NCI-H146 treated with DMSO at 0.1 percent for 48 hours (cell line): Measurements from ENCODE around the gene LHX3.

Source experiments
- DNase-seq: peaks from one replicate; lab custom pipeline; 2025; ENCODE audit not compliant: unreplicated experiment; lab: John Stamatoyannopoulos, UW

The LHX3 gene

DNA sequence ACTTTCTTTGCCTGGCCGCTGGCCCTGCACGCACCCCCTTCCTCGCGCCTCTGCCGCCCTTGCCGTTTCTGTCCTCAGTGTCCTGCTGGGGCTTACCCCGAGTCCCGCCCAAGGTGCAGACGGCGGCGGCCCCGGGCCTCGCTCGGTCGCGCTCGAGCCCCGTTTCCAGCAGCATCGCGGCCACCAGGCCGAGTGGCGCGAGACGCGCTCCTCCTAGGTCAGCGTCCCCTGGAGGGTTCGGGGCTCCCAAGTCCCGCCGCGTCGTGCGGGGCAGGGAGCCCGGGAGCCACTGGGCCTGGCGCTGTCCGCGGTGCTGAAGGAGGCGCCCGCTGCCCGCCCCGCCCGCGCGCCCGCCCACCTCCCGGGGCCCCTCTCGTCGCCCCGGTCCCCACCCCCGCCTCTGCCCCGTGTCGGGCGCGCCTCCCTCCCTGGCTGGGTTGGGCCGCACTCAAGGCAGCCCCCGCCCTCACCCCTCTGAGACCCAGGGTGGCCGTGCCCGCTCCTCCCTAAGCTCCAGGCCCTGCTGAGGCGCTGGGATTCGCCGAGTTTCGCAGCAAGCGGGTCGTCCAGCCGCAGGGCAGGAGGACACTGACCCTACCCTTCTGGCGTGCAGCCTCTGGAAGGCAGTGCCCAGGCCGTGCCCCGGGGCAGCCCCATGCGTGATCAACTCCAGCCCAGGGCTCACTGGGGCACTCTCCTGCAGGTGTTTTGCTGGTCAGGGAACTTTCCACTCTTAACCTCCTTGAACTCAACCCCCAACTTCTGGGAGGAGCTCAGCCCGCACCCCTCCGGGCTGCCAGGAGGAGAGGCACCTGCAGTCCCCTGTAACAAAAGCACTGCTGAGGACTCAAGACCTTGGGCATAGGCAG is at the start of gene LHX3:
LHX3 (minus strand) TSS at position 291 of the 869 bp plus-strand sequence; CDS start at position 175, 116 bp downstream.
- DNase-seq: no peak

DNA sequence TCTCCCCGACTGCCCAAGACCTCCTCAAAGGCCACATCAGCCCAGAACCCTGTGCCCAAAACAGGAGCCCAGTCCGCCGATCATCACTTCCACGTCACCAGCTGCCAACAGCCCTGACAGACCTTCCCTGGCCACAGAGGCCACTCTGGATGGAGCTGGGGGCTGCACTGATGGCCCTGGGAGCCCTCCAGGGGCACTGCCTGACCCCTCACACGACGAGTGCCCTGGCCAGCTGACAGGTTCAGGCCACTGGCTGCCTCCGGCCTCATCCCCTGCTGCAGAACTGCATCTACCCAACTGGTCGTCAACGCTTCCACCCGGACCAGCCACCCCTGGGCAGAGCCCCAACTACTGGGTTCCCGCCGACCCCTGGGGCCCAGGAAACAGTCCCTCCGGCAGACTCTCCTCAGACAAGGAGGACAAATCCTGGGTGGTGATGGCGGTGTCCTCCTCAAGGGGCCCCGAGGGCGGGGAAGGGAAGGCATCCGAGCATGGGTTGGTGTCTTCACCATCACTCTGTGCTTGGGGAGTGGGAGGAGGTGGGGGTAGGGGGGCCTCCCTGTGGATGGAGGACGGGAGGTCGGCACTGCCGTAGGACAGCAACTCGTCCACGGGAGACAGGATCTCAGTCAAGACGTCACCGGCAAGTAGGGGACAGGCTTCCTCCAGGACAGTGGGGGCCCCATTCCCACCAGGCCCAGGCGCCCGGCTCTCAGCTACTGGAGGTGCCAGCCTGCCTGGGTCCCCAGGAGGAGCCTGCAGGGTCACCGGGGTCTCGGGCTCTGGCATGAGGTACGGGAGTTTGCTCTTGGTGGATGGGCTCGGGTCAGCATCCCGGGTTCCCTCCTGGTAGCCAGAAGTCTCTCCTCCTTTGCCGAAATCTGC is 48.6 kb upstream of the LHX3 start:
- DNase-seq: no peak

DNA sequence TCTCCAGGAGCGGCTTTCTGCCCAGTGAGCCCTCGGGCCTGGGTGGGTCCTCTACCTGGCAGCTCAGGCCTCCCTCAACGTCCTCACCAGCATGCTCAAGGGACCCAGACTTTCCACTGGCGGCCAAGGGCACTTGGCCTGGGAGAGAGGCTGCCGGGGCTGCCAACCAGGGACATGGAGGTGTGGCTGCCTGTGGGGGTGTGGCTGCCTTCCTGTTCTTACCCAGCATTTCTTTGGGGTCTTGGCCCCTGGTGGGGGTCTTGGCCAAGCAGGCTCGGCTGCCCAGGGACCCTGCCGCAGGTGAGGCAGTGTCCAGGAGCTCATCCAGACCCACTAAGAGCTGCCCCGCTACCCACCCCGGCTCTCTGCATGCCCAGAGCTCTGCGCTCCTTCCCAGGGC is 47.9 kb upstream of the LHX3 start:
- no peak for DNase-seq

DNA sequence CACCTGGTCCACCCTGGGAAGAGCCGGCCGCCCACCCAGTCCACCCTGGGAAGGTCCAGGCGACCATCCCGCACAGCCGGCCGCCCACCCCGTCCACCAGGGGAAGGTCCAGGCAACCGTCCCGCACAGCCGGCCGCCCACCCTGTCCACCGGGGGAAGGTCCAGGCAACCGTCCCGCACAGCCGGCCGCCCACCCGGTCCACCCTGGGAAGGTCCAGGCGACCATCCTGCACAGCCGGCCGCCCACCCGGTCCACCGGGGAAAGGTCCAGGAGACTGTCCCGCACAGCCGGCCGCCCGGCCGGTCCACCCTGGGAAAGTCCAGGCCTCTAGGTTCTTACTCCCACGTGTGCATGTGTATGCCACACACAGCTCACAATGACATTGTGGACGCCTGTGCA is 47.4 kb upstream of the LHX3 start:
- no peak for DNase-seq

DNA sequence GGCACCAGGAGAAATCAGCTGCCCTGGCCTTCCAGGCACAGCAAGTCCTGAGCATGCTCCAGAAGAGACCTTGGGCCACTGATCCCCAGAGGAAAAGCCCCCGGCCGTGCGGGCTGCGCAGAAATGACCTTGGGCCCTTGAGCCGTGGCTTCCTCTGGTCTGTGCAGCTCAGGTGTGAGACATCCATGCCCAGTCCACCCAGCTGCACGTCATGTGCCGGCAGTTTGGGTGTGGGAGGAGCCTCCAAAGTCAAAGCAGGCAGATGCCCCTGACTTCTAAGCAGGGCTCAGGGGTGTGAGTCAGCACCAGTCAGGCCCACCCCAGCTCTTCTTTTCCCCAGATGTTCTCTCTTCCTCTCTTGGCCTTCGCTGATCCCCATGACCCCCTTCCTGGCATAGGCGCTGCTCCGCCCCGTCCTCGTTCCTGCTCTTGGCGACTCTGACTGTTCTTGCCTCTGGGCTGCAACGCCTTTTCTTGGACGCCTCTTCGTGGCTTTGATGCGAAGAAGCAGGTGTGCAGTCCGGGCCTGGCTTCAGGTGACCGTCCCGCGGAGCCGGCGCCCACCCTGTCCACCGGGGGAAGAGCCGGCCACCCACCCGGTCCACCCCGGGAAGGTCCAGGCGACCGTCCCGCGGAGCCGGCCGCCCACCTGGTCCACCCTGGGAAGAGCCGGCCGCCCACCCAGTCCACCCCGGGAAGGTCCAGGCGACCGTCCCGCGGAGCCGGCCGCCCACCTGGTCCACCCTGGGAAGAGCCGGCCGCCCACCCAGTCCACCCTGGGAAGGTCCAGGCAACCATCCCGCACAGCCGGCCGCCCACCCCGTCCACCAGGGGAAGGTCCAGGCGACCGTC is 46.6 kb upstream of the LHX3 start:
- DNase-seq: no peak

DNA sequence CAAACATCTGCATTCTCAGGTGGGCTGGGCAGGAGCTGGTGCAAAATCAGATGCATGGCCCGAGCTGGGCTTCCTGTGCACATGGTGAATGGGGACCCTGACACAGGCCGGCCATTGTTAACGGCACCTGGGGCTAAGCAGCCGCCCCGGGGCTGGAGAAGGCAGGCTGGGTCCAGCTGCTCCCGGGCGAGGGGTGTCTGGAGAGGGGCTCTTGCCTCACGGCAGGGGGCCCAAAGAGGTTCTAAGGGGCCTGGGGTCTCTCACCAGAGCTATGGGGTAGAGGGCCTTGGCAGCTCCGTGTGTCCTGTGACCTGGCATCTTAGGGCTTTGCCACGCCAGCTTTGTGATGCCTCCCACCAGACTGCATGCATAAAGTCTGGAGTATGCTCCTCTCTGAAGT is 45.7 kb upstream of the LHX3 start:
- no peak for DNase-seq

DNA sequence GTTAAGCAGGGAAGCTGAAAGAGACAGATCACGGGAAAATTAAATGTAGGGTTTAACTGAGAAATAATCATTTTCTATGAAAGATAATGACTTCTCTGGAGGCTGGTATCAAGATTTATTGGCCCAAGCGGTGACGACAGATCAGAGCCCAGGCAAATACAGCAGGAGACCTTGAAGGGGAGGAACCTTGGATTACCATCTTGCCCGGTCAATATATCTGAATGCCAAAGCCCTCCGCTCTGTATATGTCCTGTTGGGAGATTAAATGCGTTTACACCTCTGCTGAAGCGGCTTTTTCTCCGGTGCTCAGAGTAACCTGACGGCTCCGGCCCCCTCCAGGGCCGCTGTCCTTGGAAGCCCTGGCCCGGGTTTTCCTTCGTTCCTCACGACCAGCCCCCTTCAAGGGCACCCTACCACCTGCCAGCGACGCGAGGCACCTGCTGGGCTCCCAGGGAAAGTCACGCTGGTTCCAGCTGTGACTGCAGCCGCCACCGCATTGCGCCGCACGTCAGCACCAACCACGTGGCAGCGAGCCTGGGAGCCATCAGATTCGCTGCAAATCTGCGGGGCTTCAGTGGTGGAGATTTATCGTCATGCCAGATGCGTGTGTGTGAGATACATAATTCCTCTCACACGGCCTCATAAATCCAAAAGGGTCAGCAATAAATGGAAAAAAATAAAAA is 45.1 kb upstream of the LHX3 start:
- peak; percentile 47 for DNase-seq

DNA sequence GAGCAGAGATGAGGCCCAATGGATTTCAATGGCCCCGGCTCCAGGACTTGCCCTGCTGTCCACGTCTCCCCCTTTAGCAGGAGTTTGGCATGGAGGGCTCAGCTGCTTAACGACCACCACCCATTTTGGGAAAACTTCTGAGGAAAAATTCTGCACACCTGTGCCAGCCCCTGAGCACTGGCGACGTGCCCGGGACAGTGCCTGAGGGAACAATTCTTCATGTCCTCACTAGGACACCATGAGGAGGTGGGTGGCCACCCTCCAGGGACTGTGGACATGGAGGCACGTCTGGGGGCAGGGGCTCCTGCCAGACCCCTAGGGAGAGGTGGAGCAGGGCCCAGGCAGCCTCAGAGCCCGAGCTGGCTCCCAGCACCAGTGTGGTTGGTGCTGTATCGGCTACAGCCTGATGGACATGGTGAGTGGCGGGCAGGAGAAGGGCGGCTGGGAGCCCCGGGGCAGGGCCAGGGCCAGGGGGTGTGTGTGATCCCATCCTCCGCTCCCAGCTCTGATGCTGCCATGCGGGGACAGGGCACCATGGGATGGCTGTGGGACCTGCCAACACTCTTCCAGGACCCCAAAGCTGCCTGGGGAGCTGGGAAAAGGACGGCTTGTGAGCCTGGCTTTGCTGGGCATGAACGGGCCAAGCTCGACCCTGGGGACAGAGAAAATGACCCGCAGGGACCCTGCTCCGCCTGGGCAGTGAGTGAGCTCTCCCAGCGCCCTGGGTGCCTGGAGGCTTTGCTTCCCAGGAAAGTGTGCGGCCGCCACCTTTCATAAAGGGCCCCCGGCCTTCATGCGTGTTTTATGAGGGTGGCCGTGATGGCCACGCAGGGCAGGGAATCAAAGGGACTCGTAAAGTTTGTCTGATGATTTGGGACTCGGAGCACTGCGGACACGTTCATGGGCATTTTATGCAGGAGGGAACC is 44.3 kb upstream of the LHX3 start:
- DNase-seq: no peak

DNA sequence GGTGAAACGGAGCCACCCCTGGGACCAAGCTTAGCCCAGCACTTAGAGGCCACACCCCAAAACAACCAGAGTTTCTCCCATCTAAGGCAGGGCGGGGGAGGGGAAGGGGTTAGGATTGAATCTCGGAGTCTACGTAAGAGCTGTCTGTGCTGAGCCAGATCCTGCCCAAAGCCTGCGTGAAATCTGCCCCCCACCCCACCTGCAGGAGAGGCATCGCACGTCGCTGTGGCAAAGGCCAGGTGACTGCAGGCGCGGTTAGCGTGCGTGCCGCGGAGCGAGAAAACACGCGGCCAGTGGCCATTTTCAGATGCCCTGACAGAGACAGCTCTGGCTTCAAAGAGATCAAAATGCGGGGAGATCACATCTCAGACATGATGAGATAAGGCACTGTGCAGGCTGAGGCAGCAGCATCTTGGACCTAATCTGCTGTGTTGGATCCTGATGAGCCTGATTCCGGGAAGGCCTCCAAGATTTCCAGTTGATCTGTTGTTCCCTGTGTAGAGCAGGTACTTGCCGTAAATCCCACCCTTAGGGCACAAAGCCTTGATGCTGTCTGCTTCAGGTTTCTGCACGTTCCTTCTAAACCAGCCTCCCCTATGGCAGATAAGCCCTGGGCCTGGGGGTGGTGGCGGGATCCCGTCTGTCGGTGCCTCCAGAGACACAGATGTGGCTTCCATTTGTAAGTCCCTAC is 43.2 kb upstream of the LHX3 start:
- DNase-seq: no peak

DNA sequence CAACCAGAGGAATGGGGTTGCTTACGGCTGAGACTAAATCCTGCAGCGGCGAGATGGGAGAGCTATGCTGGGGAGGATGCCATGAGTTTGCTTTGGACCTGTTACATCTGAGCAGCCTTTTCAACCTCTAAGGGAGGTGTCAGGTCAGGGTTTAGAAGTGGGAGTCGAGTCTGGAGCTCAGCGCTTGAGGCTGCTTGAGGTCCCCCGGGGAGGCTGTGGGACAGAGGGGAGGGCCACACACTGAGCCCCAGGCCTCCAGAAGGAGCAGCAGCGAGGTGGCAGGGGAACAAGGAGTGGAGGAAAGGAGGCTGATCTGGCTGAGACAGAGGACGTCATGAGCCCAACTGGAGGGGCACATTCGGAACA is 42.6 kb upstream of the LHX3 start:
- no peak for DNase-seq

DNA sequence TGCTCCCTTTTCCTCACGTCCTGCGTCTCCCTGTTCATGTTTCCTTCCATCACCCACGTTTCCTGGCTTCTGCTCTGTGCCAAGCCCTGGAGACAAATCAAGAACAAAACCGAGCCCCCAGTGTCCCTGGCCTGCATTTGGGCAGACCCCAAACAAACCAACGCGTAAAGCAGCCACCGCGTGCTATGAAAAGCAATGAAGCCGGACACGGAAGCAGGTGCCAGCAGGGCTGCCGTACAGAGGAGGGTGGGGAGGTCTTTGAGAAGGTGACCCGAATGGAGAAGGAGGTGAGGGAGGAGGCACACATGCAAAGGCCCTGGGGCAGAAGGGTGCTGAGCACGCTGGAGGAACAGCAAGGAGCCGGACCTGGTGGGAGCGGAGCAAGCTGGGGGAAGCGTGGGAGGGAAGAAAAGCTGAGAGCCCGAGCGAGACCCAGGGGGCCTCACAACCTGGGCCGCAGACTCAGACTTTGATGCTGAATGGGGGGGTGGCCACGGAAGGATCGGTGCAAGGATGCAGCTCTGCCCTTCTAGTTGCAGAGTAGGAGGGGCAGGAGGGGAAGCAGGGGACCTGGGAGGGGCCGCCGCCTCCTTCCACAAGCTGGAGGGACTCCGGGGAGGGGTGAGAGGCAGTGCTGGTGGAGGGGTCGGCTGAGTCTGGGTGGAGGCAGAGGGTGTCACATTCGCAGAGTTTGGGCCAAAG is 42.1 kb upstream of the LHX3 start:
- DNase-seq: no peak

DNA sequence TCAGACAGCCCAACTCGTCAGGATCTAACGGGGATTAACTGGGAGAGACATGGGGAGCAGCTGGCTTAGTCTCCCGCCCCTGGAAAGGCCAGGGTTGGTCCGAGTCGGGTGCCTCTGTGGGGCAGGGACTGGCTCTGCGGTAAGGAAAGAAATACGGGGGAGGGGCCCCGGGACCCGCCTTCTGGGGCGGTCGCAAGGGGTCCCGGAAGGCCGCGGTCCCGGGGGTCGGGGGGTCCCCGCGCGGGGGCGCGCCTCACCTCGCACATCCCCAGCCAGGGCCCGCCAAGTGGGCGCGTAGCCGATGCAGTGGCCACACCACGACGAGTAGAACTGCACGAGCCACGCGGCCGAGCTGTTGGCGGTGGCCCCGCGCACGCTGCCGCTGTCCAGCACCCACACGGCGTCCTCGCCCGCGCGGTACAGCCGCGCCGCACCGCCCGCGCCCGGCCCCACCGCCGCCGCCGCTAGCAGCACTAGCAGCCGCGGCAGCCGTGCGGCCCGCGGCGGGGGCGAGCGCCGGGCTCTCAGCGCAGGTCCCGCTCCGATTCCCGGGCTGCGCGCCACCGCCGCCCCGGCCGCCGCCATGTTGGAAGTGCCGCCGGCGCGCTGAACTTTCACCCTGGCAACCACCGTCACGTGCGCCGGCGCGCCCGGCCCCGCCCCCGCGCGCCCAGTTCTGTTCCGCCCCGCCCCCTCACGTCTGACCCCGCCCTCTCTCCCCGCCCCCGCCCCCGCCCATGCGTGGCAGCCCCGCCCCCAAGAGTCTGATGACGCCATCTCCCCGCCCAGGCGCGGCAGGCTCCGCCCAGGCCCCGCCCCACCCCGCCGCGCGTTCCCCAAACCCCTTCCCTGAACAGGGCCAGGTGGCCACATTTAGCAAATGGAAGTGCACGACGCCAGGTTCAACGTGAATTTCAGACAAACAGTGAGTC is 40.6 kb upstream of the LHX3 start, which contains the start of gene QSOX2:
QSOX2 (minus strand) TSS at position 594 of the 932 bp plus-strand sequence; CDS start at position 585, 9 bp downstream.
- peak; percentile 43 for DNase-seq

DNA sequence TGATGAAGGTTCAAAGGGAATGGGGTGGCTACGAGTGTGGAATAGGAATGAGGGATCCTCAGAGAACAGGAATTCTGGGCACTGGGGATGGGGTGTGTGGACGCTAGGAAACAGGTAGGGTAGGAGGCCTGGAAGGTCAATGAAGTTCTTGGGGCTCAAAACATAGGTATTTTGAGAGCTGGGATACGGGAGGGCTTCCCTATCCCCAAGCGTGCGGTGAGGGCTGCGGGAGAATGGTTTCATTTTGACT is 40.0 kb upstream of the LHX3 start:
- no peak for DNase-seq

DNA sequence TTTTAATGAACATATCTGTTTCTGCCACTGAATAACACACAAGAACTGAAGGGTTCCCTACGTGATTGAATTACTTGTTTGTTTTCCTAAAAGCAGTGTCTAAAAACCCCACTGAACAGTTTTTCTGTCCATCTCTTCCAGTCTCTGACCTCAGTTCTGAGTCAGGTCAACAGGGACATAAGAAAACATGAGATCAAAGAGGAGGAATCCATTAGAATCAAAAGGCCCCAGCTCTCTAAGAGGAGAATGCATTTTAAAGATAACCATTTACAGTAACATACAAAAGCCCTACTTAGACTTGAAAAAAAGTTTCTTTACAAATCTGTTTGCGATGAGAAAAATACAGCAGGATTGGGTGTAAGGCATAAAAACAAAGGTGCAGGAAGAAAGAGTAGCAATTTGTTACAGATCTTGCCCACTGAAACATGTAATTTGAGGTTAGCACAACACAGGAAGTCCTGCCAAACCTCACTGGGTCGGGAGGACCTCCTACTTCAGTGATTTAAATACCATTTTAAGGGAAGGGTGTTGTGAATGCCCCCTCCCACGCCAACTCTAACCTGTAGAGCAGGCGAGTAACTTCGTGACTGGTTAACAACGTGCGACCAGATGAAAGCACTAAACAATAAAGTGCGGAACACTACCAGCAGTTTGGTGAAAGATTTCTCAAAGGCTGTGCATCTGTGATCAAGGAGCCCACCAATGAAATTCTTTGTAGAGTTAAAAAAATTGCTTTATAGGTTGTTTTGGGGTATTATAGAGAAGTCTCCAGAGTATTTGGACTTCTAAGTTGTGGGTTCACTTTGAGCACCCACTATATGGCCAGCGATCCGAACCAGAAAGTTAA is 39.4 kb upstream of the LHX3 start:
- no peak for DNase-seq

DNA sequence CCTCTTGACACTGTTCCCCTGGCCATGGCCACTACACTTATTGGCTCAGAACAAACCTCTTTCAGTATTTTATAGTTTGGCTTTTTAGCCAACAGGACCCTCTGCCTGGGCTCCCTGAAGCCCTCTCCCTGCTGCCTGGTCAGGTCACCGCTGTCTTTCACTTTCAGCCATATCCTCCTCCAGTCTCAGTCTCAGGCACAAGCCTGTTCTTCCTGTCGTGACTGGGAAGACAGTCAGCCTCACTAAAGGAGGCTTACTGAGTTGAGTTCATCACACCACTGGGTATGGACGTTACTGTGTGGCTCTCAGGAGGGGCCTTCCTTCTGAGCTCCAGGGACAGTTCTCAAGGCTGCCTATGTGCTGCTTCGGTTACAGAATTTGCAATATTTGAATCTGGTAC is 38.7 kb upstream of the LHX3 start:
- no peak for DNase-seq

DNA sequence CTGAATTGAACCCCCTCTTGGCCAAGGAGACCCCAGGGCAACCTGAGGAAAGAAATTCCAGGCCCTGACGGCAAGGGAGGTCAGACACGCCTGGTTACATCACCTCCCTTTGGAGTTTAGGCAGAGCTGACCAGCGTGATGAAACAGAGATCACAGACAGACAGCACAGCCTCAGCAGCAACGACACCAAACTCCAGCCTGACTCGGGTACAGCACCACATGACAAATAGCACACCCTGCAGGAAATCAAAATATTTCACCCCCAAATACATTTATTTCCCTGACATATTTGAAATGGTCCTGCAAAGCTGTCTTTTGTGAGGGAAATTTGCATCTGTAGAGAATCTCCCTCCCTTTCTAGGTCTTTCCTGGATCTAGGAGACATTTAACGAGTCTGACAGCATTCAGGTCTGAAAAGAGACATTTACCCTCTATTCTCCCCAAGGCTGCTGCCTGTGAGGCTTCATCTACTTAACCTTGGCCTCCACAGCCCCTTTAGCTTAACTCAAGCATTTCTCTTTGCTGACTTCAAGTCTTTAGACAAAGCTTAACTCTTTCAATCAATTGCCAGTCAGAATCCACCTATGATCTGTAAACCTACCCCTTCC is 38.1 kb upstream of the LHX3 start:
- no peak for DNase-seq
